ENCODE data around the gene OR6A2. TPM values are rescaled to one million over a fixed set of nuclear protein-coding genes. Genes with fewer than 3 reads are reported as not detected.

OR6A2 gene
- total and polyA plus RNA-seq, 2 donors (not counting 1 experiment from before 2014, with no cell fraction given), result 0.17 TPM; not detected in 1

DNA sequence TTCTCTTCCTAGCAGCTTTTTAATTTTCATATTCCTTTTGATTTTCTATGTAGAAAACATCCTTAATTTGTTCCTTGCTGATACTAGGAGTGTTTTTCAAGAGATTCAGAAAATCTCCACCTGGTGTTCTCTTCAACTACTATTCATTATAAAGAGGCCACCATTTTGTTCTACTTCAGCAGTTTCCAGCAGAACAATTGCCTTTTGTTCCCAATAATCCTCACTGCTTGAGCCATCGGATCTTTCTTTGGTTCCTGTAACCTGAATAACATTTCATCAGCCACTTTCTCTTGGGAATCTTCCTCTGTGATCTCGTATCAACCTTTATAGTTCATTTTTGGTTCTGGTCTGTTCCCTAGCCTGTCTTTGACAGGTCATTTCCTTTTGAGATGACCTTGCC is 44.2 kb upstream of the OR6A2 start:
- Histone ChIP-seq H3K4me3 (replicated peaks in 1 of 4; ENCODE audit: control extremely low read depth in 1 of 4, insufficient read depth in 1 of 4, low read depth in 3 of 4, low read length in 4 of 4) (no peak overlapping the region), H3K27ac (ENCODE audit: insufficient read depth, low read length) (no peak overlapping the region), H2AFZ (ENCODE audit: low read length) (no peak overlapping the region), H4K20me1 (ENCODE audit: control insufficient read depth, extremely low read depth, insufficient read depth, low read length) (no peaks in the 10 kb centered on the region), H3K9me3 (ENCODE audit: control insufficient read depth, insufficient read depth, low read depth, low read length) (no peaks in the 10 kb centered on the region), H3K36me3 (ENCODE audit: control insufficient read depth, insufficient read depth, low read length) (no peaks in the 10 kb centered on the region), H3K27me3 (ENCODE audit: control insufficient read depth, insufficient read depth, low read length) (no peaks in the 10 kb centered on the region), H3K4me2 (ENCODE audit: extremely low read depth, insufficient read depth, low read length) (no peak overlapping the region), H3K4me1 (ENCODE audit: control insufficient read depth, extremely low read depth, insufficient read depth, low read length) (no peaks in the 10 kb centered on the region), H3K9ac (ENCODE audit: insufficient read depth, low read length) (no peak overlapping the region), H3K79me2 (ENCODE audit: control insufficient read depth, insufficient read depth, low read length) (no peaks in the 10 kb centered on the region)
- DNase-seq (ENCODE audit: low read depth in 2 of 2), result no peak
- TF ChIP-seq CTCF (conservative IDR thresholded peaks at IDR 0.05 in 1 of 2, IDR thresholded peaks at IDR 0.05 in 1 of 2; ENCODE audit: low read depth in 1 of 2, low read length in 2 of 2) (no peak), EZH2 (IDR thresholded peaks at IDR 0.05; ENCODE audit: low read length, missing control alignments) (no peak)

- H3K79me2 ChIP-seq (ENCODE audit: control insufficient read depth, insufficient read depth, low read length), result no peaks in the 10 kb centered on the region
- no peak overlapping the region for H3K4me2 ChIP-seq (ENCODE audit: extremely low read depth, insufficient read depth, low read length)
- no peak for DNase-seq (ENCODE audit: low read depth in 2 of 2)
- TF ChIP-seq EZH2 (IDR thresholded peaks at IDR 0.05; ENCODE audit: low read length, missing control alignments) (no peak), CTCF (conservative IDR thresholded peaks at IDR 0.05 in 1 of 2, IDR thresholded peaks at IDR 0.05 in 1 of 2; ENCODE audit: low read depth in 1 of 2, low read length in 2 of 2) (no peak)
- H3K27me3 ChIP-seq (ENCODE audit: control insufficient read depth, insufficient read depth, low read length), result no peaks in the 10 kb centered on the region
- H4K20me1 ChIP-seq (ENCODE audit: control insufficient read depth, extremely low read depth, insufficient read depth, low read length), result no peaks in the 10 kb centered on the region
- H3K9ac ChIP-seq (ENCODE audit: insufficient read depth, low read length), result no peak overlapping the region
- H3K4me3 ChIP-seq (replicated peaks in 1 of 4; ENCODE audit: control extremely low read depth in 1 of 4, insufficient read depth in 1 of 4, low read depth in 3 of 4, low read length in 4 of 4), result no peak overlapping the region
- H3K36me3 ChIP-seq (ENCODE audit: control insufficient read depth, insufficient read depth, low read length), result no peaks in the 10 kb centered on the region
- H3K4me1 ChIP-seq (ENCODE audit: control insufficient read depth, extremely low read depth, insufficient read depth, low read length), result no peaks in the 10 kb centered on the region
- no peak overlapping the region for H3K27ac ChIP-seq (ENCODE audit: insufficient read depth, low read length)
- no peaks in the 10 kb centered on the region for H3K9me3 ChIP-seq (ENCODE audit: control insufficient read depth, insufficient read depth, low read depth, low read length)
- H2AFZ ChIP-seq (ENCODE audit: low read length), result no peak overlapping the region
These were observed 42.2 kb upstream of the OR6A2 start for GRCh38 chr11:6841694-6842093.

GRCh38 chr11:6834021-6834420 is 34.5 kb upstream of the OR6A2 start:
- DNase-seq (ENCODE audit: low read depth in 2 of 2), result no peak
- Histone ChIP-seq H3K9ac (ENCODE audit: insufficient read depth, low read length) (no peak overlapping the region), H3K9me3 (ENCODE audit: control insufficient read depth, insufficient read depth, low read depth, low read length) (no peaks in the 10 kb centered on the region), H3K27ac (ENCODE audit: insufficient read depth, low read length) (no peak overlapping the region), H3K27me3 (ENCODE audit: control insufficient read depth, insufficient read depth, low read length) (no peaks in the 10 kb centered on the region), H3K4me3 (replicated peaks in 1 of 4; ENCODE audit: control extremely low read depth in 1 of 4, insufficient read depth in 1 of 4, low read depth in 3 of 4, low read length in 4 of 4) (no peak overlapping the region), H3K4me2 (ENCODE audit: extremely low read depth, insufficient read depth, low read length) (no peak overlapping the region), H3K79me2 (ENCODE audit: control insufficient read depth, insufficient read depth, low read length) (no peaks in the 10 kb centered on the region), H4K20me1 (ENCODE audit: control insufficient read depth, extremely low read depth, insufficient read depth, low read length) (no peaks in the 10 kb centered on the region), H3K36me3 (ENCODE audit: control insufficient read depth, insufficient read depth, low read length) (no peaks in the 10 kb centered on the region), H2AFZ (ENCODE audit: low read length) (no peak overlapping the region), H3K4me1 (ENCODE audit: control insufficient read depth, extremely low read depth, insufficient read depth, low read length) (no peaks in the 10 kb centered on the region)
- no peak for TF ChIP-seq CTCF (conservative IDR thresholded peaks at IDR 0.05 in 1 of 2, IDR thresholded peaks at IDR 0.05 in 1 of 2; ENCODE audit: low read depth in 1 of 2, low read length in 2 of 2)
- TF ChIP-seq EZH2 (IDR thresholded peaks at IDR 0.05; ENCODE audit: low read length, missing control alignments), result no peak
